ENCODE measurements around the gene CLSTN2. TPM values are rescaled to one million over a fixed set of nuclear protein-coding genes. Genes with fewer than 3 reads are reported as not detected.

The CLSTN2 gene
- total and polyA plus RNA-seq, 2 of the 8 experiments (the other 6 are each of a cell fraction or from before 2014, with no cell fraction given): 0.39 to 0.52 TPM

- ChIA-PET POLR2A (ENCODE audit: partially characterized antibody) (no interaction called here), CTCF (ENCODE audit: partially characterized antibody) (no interaction called here)
- Histone ChIP-seq H3K4me2 (ENCODE audit: insufficient read depth in 1 of 2, low read depth in 2 of 2, low read length in 2 of 2) (no peak overlapping the region), H3K4ac (replicated peaks; ENCODE audit: insufficient read length, low read depth, low read length) (no peak overlapping the region), H2AFZ (ENCODE audit: low read length) (no peak overlapping the region), H2BK5ac (ENCODE audit: low read depth, low read length) (no peak overlapping the region), H3K27me3 (replicated peaks in 1 of 4; ENCODE audit: control insufficient read depth in 3 of 4, extremely low read depth in 1 of 4, insufficient read depth in 3 of 4, low read length in 3 of 4) (no peaks in the 10 kb centered on the region), H3K4me3 (ENCODE audit: extremely low read depth in 1 of 4, insufficient read depth in 2 of 4, low read depth in 3 of 4, low read length in 4 of 4) (no peak overlapping the region), H3K23ac (ENCODE audit: insufficient read length) (no peak overlapping the region), H4K5ac (ENCODE audit: insufficient read length, low read depth, low read length) (no peak overlapping the region), H2BK15ac (ENCODE audit: low read length) (no peak overlapping the region), H3K27ac (ENCODE audit: low read depth, low read length) (no peak overlapping the region), H4K91ac (replicated peaks; ENCODE audit: insufficient read length, low read length) (no peak overlapping the region), H4K8ac (ENCODE audit: extremely low read depth, insufficient read depth, low read length) (no peak overlapping the region), H4K20me1 (replicated peaks in 1 of 2; ENCODE audit: control insufficient read depth in 1 of 2, insufficient read depth in 2 of 2, low read length in 2 of 2) (no peaks in the 10 kb centered on the region), H2BK12ac (ENCODE audit: low read depth, low read length) (no peak overlapping the region), H3K56ac (replicated peaks; ENCODE audit: insufficient read length, low read depth, low read length) (no peak overlapping the region), H3K18ac (ENCODE audit: extremely low read depth, low read length) (no peak overlapping the region), H3K9me3 (ENCODE audit: insufficient read depth in 2 of 2, low read depth in 1 of 2, low read length in 1 of 2) (no peaks in the 10 kb centered on the region), H3K79me1 (ENCODE audit: low read depth, low read length) (no peaks in the 10 kb centered on the region), H2BK120ac (replicated peaks; ENCODE audit: low read depth, low read length) (no peak overlapping the region), H3K14ac (ENCODE audit: insufficient read length) (no peak overlapping the region), H3K36me3 (ENCODE audit: control insufficient read depth in 2 of 4, insufficient read depth in 4 of 4, low read length in 3 of 4) (no peaks in the 10 kb centered on the region), H2BK20ac (ENCODE audit: low read length) (no peak overlapping the region), H3K79me2 (ENCODE audit: control insufficient read depth in 1 of 2, insufficient read depth in 2 of 2, low read length in 2 of 2) (no peaks in the 10 kb centered on the region), H3K4me1 (replicated peaks in 1 of 4; ENCODE audit: control insufficient read depth in 3 of 4, insufficient read depth in 4 of 4, low read length in 3 of 4) (no peaks in the 10 kb centered on the region), H3K23me2 (ENCODE audit: low read depth, low read length) (no peaks in the 10 kb centered on the region), H3K9ac (replicated peaks in 1 of 4; ENCODE audit: extremely low read depth in 1 of 4, low read depth in 3 of 4, low read length in 3 of 4) (no peak overlapping the region), H2AK5ac (ENCODE audit: low read depth, low read length) (no peak overlapping the region)
- WGBS, 2 experiments (ENCODE audit: extremely low coverage in 1 of 2, insufficient coverage in 1 of 2, insufficient read length in 1 of 2, insufficient replicate concordance in 2 of 2, low coverage in 1 of 2, low lambda C conversion rate in 2 of 2, missing lambda C conversion rate in 1 of 2): 95% methylated on average over 2 of the region's 2 CpGs; no CpG with 5 or more reads in 1 of the 2 experiments
- FAIRE-seq: no peak
- no peak for TF ChIP-seq TCF12 (IDR thresholded peaks at IDR 0.05; ENCODE audit: low read depth, low read length)
- no peak for DNase-seq (ENCODE audit: low read depth in 1 of 2, low spot score in 2 of 2)
These were observed 252.8 kb downstream of the CLSTN2 start for GRCh38 chr3:140187656-140188221.

Data from H1 (cell line).